IPS DF 6.9 (cell line): ENCODE measurements around the gene IGFN1.

Source experiments
- DNase-seq: peaks from one replicate; pipeline ENCODE4 v3.0.0-alpha.2; 2013; ENCODE audit warnings: low read depth, low spot score
- H3K27ac ChIP-seq: one replicate; pipeline ENCODE4 v1.5.1; 2013; ENCODE audit warnings: low read length, control low read depth
- H3K27me3 ChIP-seq: 2 replicates; pipeline ENCODE4 v1.6.1; 2013; ENCODE audit warnings: mild to moderate bottlenecking, low read length; ENCODE audit not compliant: control insufficient read depth, insufficient read depth
- H3K36me3 ChIP-seq: 2 replicates; pipeline ENCODE4 v1.6.1; 2013; ENCODE audit warnings: low read length; ENCODE audit not compliant: control insufficient read depth, insufficient read depth
- H3K4me1 ChIP-seq: 2 replicates; pipeline ENCODE4 v1.6.1; 2013; ENCODE audit warnings: low read length; ENCODE audit not compliant: control insufficient read depth, insufficient read depth
- H3K4me3 ChIP-seq: 2 replicates; pipeline ENCODE4 v1.5.1; 2013; ENCODE audit warnings: mild to moderate bottlenecking, low read length
- H3K9me3 ChIP-seq: 2 replicates; pipeline ENCODE4 v1.6.1; 2013; ENCODE audit warnings: low read length, inconsistent platforms; ENCODE audit not compliant: control insufficient read depth, insufficient read depth
- WGBS: extraction: QIAGEN DNeasy Blood & Tissue Kit; methylation state at CpG from one replicate; pipeline ENCODE4 v1.1.7; 2013; ENCODE audit warnings: mixed read lengths, missing lambda C conversion rate; ENCODE audit not compliant: insufficient read length, insufficient coverage; 5-methylcytosine and 5-hydroxymethylcytosine counted together

Gene IGFN1

GRCh38 chr1:201190624-201191051, at the start of gene IGFN1:
Gene IGFN1 (plus strand): TSS chr1:201190824. CDS start chr1:201193294, 2,470 bp downstream.
- no peaks in the 10 kb centered on the region for H3K9me3 ChIP-seq
- H3K4me3 ChIP-seq: no peak within 1 kb of the TSS
- no peak for DNase-seq
- no peaks in the 10 kb centered on the region for H3K27me3 ChIP-seq
- no CpG with 5 or more reads among the region's 9 CpGs for WGBS
- H3K4me1 ChIP-seq: no peaks in the 10 kb centered on the region
- H3K36me3 ChIP-seq: no peaks in the 10 kb centered on the region
- H3K27ac ChIP-seq: no peak within 1 kb of the TSS

GRCh38 chr1:201140941-201141260, 49.7 kb upstream of the IGFN1 start:
- DNase-seq: no peak
- WGBS: no CpG with 5 or more reads among the region's 8 CpGs
- Histone ChIP-seq H3K4me3 (no peak overlapping the region), H3K27me3 (no peaks in the 10 kb centered on the region), H3K27ac (no peak overlapping the region), H3K36me3 (peaks cover 43% of the 10 kb centered on the region), H3K9me3 (no peaks in the 10 kb centered on the region), H3K4me1 (no peaks in the 10 kb centered on the region)

GRCh38 chr1:201141418-201141817, 49.2 kb upstream of the IGFN1 start:
- peaks cover 44% of the 10 kb centered on the region for H3K36me3 ChIP-seq
- H3K27me3 ChIP-seq: no peaks in the 10 kb centered on the region
- no peaks in the 10 kb centered on the region for H3K9me3 ChIP-seq
- H3K27ac ChIP-seq: no peak overlapping the region
- WGBS: no CpG with 5 or more reads among the region's 5 CpGs
- DNase-seq: no peak
- H3K4me1 ChIP-seq: no peaks in the 10 kb centered on the region
- no peak overlapping the region for H3K4me3 ChIP-seq

- H3K27me3 ChIP-seq: no peaks in the 10 kb centered on the region
- H3K36me3 ChIP-seq: peaks cover 48% of the 10 kb centered on the region
- H3K27ac ChIP-seq: no peak overlapping the region
- no peak for DNase-seq
- no peaks in the 10 kb centered on the region for H3K9me3 ChIP-seq
- H3K4me3 ChIP-seq: no peak overlapping the region
- H3K4me1 ChIP-seq: no peaks in the 10 kb centered on the region
- no CpG with 5 or more reads among the region's 16 CpGs for WGBS
Observed at GRCh38 chr1:201142011-201142848, 48.4 kb upstream of the IGFN1 start.

- H3K4me1 ChIP-seq: no peaks in the 10 kb centered on the region
- H3K36me3 ChIP-seq: peaks cover 44% of the 10 kb centered on the region
- H3K27me3 ChIP-seq: no peaks in the 10 kb centered on the region
- no peak overlapping the region for H3K4me3 ChIP-seq
- no peak overlapping the region for H3K27ac ChIP-seq
- no peak for DNase-seq
- no peaks in the 10 kb centered on the region for H3K9me3 ChIP-seq
- 100% methylated on average over 3 of the region's 16 CpGs for WGBS
Observed at GRCh38 chr1:201142849-201143725, 47.5 kb upstream of the IGFN1 start.

GRCh38 chr1:201143726-201144635, 46.6 kb upstream of the IGFN1 start:
- Histone ChIP-seq H3K9me3 (no peaks in the 10 kb centered on the region), H3K27ac (no peak overlapping the region), H3K36me3 (peaks cover 50% of the 10 kb centered on the region), H3K4me1 (no peaks in the 10 kb centered on the region), H3K27me3 (no peaks in the 10 kb centered on the region), H3K4me3 (no peak overlapping the region)
- no peak for DNase-seq
- whole genome bisulfite sequencing: no CpG with 5 or more reads among the region's 18 CpGs

GRCh38 chr1:201144701-201145100, 45.9 kb upstream of the IGFN1 start:
- Histone ChIP-seq H3K4me3 (no peak overlapping the region), H3K36me3 (peaks cover 50% of the 10 kb centered on the region), H3K9me3 (no peaks in the 10 kb centered on the region), H3K27ac (no peak overlapping the region), H3K27me3 (no peaks in the 10 kb centered on the region), H3K4me1 (no peaks in the 10 kb centered on the region)
- DNase-seq: no peak
- no CpG with 5 or more reads among the region's 5 CpGs for WGBS

- Histone ChIP-seq H3K4me3 (no peak overlapping the region), H3K9me3 (no peaks in the 10 kb centered on the region), H3K27me3 (no peaks in the 10 kb centered on the region), H3K27ac (no peak overlapping the region), H3K36me3 (peaks cover 50% of the 10 kb centered on the region), H3K4me1 (no peaks in the 10 kb centered on the region)
- DNase-seq: no peak
- no CpG with 5 or more reads among the region's 3 CpGs for WGBS
Observed at GRCh38 chr1:201145132-201145531, 45.5 kb upstream of the IGFN1 start.

GRCh38 chr1:201145816-201146215, 44.8 kb upstream of the IGFN1 start:
- Histone ChIP-seq H3K36me3 (peaks cover 48% of the 10 kb centered on the region), H3K4me3 (no peak overlapping the region), H3K27me3 (no peaks in the 10 kb centered on the region), H3K4me1 (no peaks in the 10 kb centered on the region), H3K27ac (no peak overlapping the region), H3K9me3 (no peaks in the 10 kb centered on the region)
- DNase-seq: no peak
- WGBS: no CpG with 5 or more reads among the region's 7 CpGs
